GM21390 (cell line): ENCODE measurements around the gene B4GALT5.
"Not testable (repeated sequence)": the region's sequence is repeated elsewhere in the genome, so short reads cannot be mapped to it uniquely, and the experiment has no call there.

Experiments used
- ATAC-seq: cut with Tn5 transposase; IDR thresholded peaks from one replicate; pipeline ENCODE4 v1.9.1; 2021; ENCODE audit not compliant: unreplicated experiment

The B4GALT5 gene

GRCh38 chr20:49681850-49682216 is 31.8 kb downstream of the B4GALT5 start:
- no peak for ATAC-seq

GRCh38 chr20:49680484-49680883 is 33.2 kb downstream of the B4GALT5 start:
- no peak for ATAC-seq

GRCh38 chr20:49679634-49680033 is 34.0 kb downstream of the B4GALT5 start:
- ATAC-seq = no peak

GRCh38 chr20:49677777-49678758 is 35.6 kb downstream of the B4GALT5 start:
- ATAC-seq = no peak

GRCh38 chr20:49676581-49677291 is 36.9 kb downstream of the B4GALT5 start:
- peak; percentile 47 for ATAC-seq

GRCh38 chr20:49675368-49676151 is 38.1 kb downstream of the B4GALT5 start:
- ATAC-seq = peak; percentile 46

GRCh38 chr20:49674383-49675352 is 39.0 kb downstream of the B4GALT5 start:
- no peak for ATAC-seq

GRCh38 chr20:49672096-49672664 is 41.5 kb downstream of the B4GALT5 start:
- no peak for ATAC-seq

GRCh38 chr20:49671433-49671832 is 42.2 kb downstream of the B4GALT5 start:
- ATAC-seq = no peak

GRCh38 chr20:49669601-49670189 is 44.0 kb downstream of the B4GALT5 start:
- peak; percentile 56 for ATAC-seq

- ATAC-seq = not testable (repeated sequence)
Observed at GRCh38 chr20:49668878-49669195, 44.8 kb downstream of the B4GALT5 start.

- ATAC-seq = peak; percentile 54
Observed at GRCh38 chr20:49668181-49668877, 45.3 kb downstream of the B4GALT5 start.

GRCh38 chr20:49666911-49667310 is 46.8 kb downstream of the B4GALT5 start:
- no peak for ATAC-seq

- no peak for ATAC-seq
Observed at GRCh38 chr20:49665796-49666195, 47.9 kb downstream of the B4GALT5 start.

GRCh38 chr20:49664612-49665313 is 48.9 kb downstream of the B4GALT5 start:
- no peak for ATAC-seq

- no peak for ATAC-seq
Observed at GRCh38 chr20:49663112-49663511, 50.6 kb downstream of the B4GALT5 start.

GRCh38 chr20:49661560-49662329 is 51.9 kb downstream of the B4GALT5 start:
- ATAC-seq = no peak

GRCh38 chr20:49660912-49661311 is 52.8 kb downstream of the B4GALT5 start:
- no peak for ATAC-seq
